ENCODE results near the gene TGIF2LX. TPM values are rescaled to one million over a fixed set of nuclear protein-coding genes. Genes with fewer than 3 reads are reported as not detected.
"Not testable (repeated sequence)": the region's sequence is repeated elsewhere in the genome, so short reads cannot be mapped to it uniquely, and the experiment has no call there.

The TGIF2LX gene
- total RNA-seq (not detected), total RNA-seq (0 to 0.06 (median 0) reads per million in 172 experiments)
- polyA plus RNA-seq (2013, experiment 1 of 2) = not detected
- not detected for polyA plus RNA-seq (2013, experiment 2 of 2)

- H3K36me3 Mint-ChIP-seq (ENCODE audit: low read depth); H3K4me3 ChIP-seq (ENCODE audit: low read length); H3K27ac Mint-ChIP-seq; H3K4me1 Mint-ChIP-seq (ENCODE audit: low read depth); H3K27me3 ChIP-seq (ENCODE audit: control insufficient read depth in 1 of 2, insufficient read depth in 2 of 2, low read length in 2 of 2); H3K27ac ChIP-seq (ENCODE audit: low read depth in 1 of 2, low read length in 2 of 2); H3K27me3 Mint-ChIP-seq; POLR2A ChIA-PET; CTCF ChIA-PET; H3K36me3 ChIP-seq (ENCODE audit: insufficient read depth, low read length); intact Hi-C loops (cut with DNase I, micrococcal nuclease); ATAC-seq (ENCODE audit: poor library complexity); H3K4me1 ChIP-seq (ENCODE audit: insufficient read depth, low read length); H3K4me3 Mint-ChIP-seq; H3K9me3 ChIP-seq (ENCODE audit: control insufficient read depth in 1 of 2, insufficient read depth in 1 of 2, low read length in 2 of 2); H3K9me3 Mint-ChIP-seq; DNase-seq: not testable (repeated sequence)
These were observed at the start of gene TGIF2LX for GRCh38 chrX:89921665-89922064. Gene TGIF2LX (plus strand): TSS chrX:89921908. CDS start chrX:89922086, 178 bp downstream.

GRCh38 chrX:89922338-89922934 lies 728 bp downstream of the TGIF2LX start:
- CTCF ChIA-PET; H3K9me3 ChIP-seq (ENCODE audit: control insufficient read depth in 1 of 2, insufficient read depth in 1 of 2, low read length in 2 of 2): not testable (repeated sequence)

GRCh38 chrX:89943077-89943476 lies 21.4 kb downstream of the TGIF2LX start:
- CTCF ChIA-PET; H3K27ac ChIP-seq (ENCODE audit: low read depth in 1 of 2, low read length in 2 of 2); H3K27me3 Mint-ChIP-seq; intact Hi-C loops (cut with DNase I, micrococcal nuclease); H3K27ac Mint-ChIP-seq; POLR2A ChIA-PET; H3K4me3 Mint-ChIP-seq; H3K27me3 ChIP-seq (ENCODE audit: control insufficient read depth in 1 of 2, insufficient read depth in 2 of 2, low read length in 2 of 2); ATAC-seq (ENCODE audit: poor library complexity); H3K9me3 Mint-ChIP-seq; H3K4me1 ChIP-seq (ENCODE audit: insufficient read depth, low read length); H3K36me3 Mint-ChIP-seq (ENCODE audit: low read depth); H3K4me1 Mint-ChIP-seq (ENCODE audit: low read depth); DNase-seq; H3K9me3 ChIP-seq (ENCODE audit: control insufficient read depth in 1 of 2, insufficient read depth in 1 of 2, low read length in 2 of 2); H3K36me3 ChIP-seq (ENCODE audit: insufficient read depth, low read length); H3K4me3 ChIP-seq (ENCODE audit: low read length): not testable (repeated sequence)

More at GRCh38 chrX:89922338-89922934, 728 bp downstream of the TGIF2LX start:
- H3K4me1 ChIP-seq (ENCODE audit: insufficient read depth, low read length); H3K27ac Mint-ChIP-seq; intact Hi-C loops (cut with DNase I, micrococcal nuclease); H3K4me3 Mint-ChIP-seq; H3K27me3 ChIP-seq (ENCODE audit: control insufficient read depth in 1 of 2, insufficient read depth in 2 of 2, low read length in 2 of 2); POLR2A ChIA-PET; H3K36me3 Mint-ChIP-seq (ENCODE audit: low read depth); H3K36me3 ChIP-seq (ENCODE audit: insufficient read depth, low read length); ATAC-seq (ENCODE audit: poor library complexity); H3K9me3 Mint-ChIP-seq; H3K27me3 Mint-ChIP-seq; H3K4me3 ChIP-seq (ENCODE audit: low read length); DNase-seq; H3K4me1 Mint-ChIP-seq (ENCODE audit: low read depth); H3K27ac ChIP-seq (ENCODE audit: low read depth in 1 of 2, low read length in 2 of 2): not testable (repeated sequence)

- H3K27ac Mint-ChIP-seq; H3K27me3 ChIP-seq (ENCODE audit: control insufficient read depth in 1 of 2, insufficient read depth in 2 of 2, low read length in 2 of 2); H3K36me3 ChIP-seq (ENCODE audit: insufficient read depth, low read length); H3K9me3 ChIP-seq (ENCODE audit: control insufficient read depth in 1 of 2, insufficient read depth in 1 of 2, low read length in 2 of 2); H3K4me3 ChIP-seq (ENCODE audit: low read length); H3K4me3 Mint-ChIP-seq; H3K4me1 Mint-ChIP-seq (ENCODE audit: low read depth); DNase-seq; H3K4me1 ChIP-seq (ENCODE audit: insufficient read depth, low read length); H3K27ac ChIP-seq (ENCODE audit: low read depth in 1 of 2, low read length in 2 of 2); POLR2A ChIA-PET; H3K27me3 Mint-ChIP-seq; ATAC-seq (ENCODE audit: poor library complexity); CTCF ChIA-PET; H3K36me3 Mint-ChIP-seq (ENCODE audit: low read depth); H3K9me3 Mint-ChIP-seq; intact Hi-C loops (cut with DNase I, micrococcal nuclease): not testable (repeated sequence)
These were observed 43.9 kb downstream of the TGIF2LX start for GRCh38 chrX:89965588-89965987.
